HepG2 (cell line): ENCODE measurements around the gene STK24. TPM values are rescaled to one million over a fixed set of nuclear protein-coding genes. Genes with fewer than 3 reads are reported as not detected.

ENCODE experiments used
- ATAC-seq: fragments of 200-7000 bp; cut with Tn5 transposase; 3 replicates; pipeline ENCODE4 v1.9.1; 2020; ENCODE audit warnings: mild to moderate bottlenecking, moderate library complexity
- BruUV-seq: library from RNA; stranded (reverse); fragments of 400-500 nt; replicated peaks from 2 replicates; lab custom pipeline; 2021; lab: Mats Ljungman, UMichigan
- CTCF ChIA-PET: fragments of 300-600 bp; formaldehyde crosslinking; extraction: SDS; loops from one replicate; lab custom pipeline; 2021; ENCODE audit warnings: low total read pairs, inconsistent platforms, low intra/inter-chr PET ratio; lab: Yijun Ruan, JAX
- POLR2A ChIA-PET: fragments of 350-600 bp; sonication (Branson Sonifier 250); formaldehyde crosslinking; loops from one replicate; lab custom pipeline; 2020; ENCODE audit warnings: antibody characterized with exemption, inconsistent platforms; lab: Yijun Ruan, JAX
- DNase-seq: peaks from one replicate; pipeline ENCODE4 v3.0.0-alpha.2; 2015; ENCODE audit warnings: low spot score
- FAIRE-seq: peaks from 3 replicates; lab custom pipeline; 2011; peaks lifted over from hg19 to GRCh38; lab: Jason Lieb, UNC
- H2AFZ ChIP-seq: one replicate; pipeline ENCODE4 v1.6.1; 2011; ENCODE audit warnings: low read length, inconsistent platforms
- H3K27ac ChIP-seq: fragments of 300-600 bp; 3 replicates; pipeline ENCODE4 v1.8.0; 2011; ENCODE audit warnings: mixed run types, mild to moderate bottlenecking, mixed read lengths, low read length, inconsistent platforms; ENCODE audit not compliant: insufficient read depth; ENCODE audit errors: extremely low read length
- H3K27me3 ChIP-seq, 2 experiments: fragments of 200-600 bp in 1 of 2; 2 replicates in 1 of 2; 3 replicates in 1 of 2; pipeline versions ENCODE4 v1.6.0 to v1.8.0; 2011; ENCODE audit warnings: low read length in 2 of 2, mild to moderate bottlenecking in 2 of 2, moderate library complexity in 2 of 2, inconsistent platforms in 1 of 2; ENCODE audit not compliant: insufficient read depth in 2 of 2, control insufficient read depth in 1 of 2
- H3K36me3 ChIP-seq, 2 experiments: fragments of 200-600 bp in 1 of 2; replicated peaks in 1 of 2; 2 replicates in 1 of 2; 3 replicates in 1 of 2; pipeline versions ENCODE4 v1.5.1 to v1.8.0; 2011; ENCODE audit warnings: low read length in 2 of 2, inconsistent platforms in 1 of 2; ENCODE audit not compliant: insufficient read depth in 2 of 2, control insufficient read depth in 1 of 2
- H3K4me1 ChIP-seq: 2 replicates; pipeline ENCODE4 v1.5.1; 2012; ENCODE audit warnings: low read length, inconsistent platforms; ENCODE audit not compliant: insufficient read depth
- H3K4me2 ChIP-seq: 2 replicates; pipeline ENCODE4 v1.6.0; 2011; ENCODE audit warnings: low read depth, low read length, inconsistent platforms
- H3K4me3 ChIP-seq, 3 experiments: fragments of 200-600 bp in 1 of 3; sonication (generic), shearing (Covaris generic) in 1 of 3; replicated peaks in 1 of 3; 2 replicates each; pipeline ENCODE4 v1.5.1; 2011 to 2016; ENCODE audit warnings: low read length in 3 of 3, inconsistent platforms in 2 of 3, low read depth in 2 of 3, mild to moderate bottlenecking in 2 of 3, control low read depth in 1 of 3, mixed read lengths in 1 of 3; ENCODE audit not compliant: insufficient read depth in 1 of 3
- H3K79me2 ChIP-seq: one replicate; pipeline ENCODE4 v1.6.1; 2011; ENCODE audit warnings: low read length, inconsistent platforms; ENCODE audit not compliant: insufficient read depth
- H3K9ac ChIP-seq: 2 replicates; pipeline ENCODE4 v1.6.0; 2011; ENCODE audit warnings: mild to moderate bottlenecking, low read depth, low read length, inconsistent platforms; ENCODE audit not compliant: insufficient read depth
- H3K9me3 ChIP-seq: 2 replicates; pipeline ENCODE4 v1.5.1; 2012; ENCODE audit warnings: mild to moderate bottlenecking, low read length
- H4K20me1 ChIP-seq: 2 replicates; pipeline ENCODE4 v1.6.0; 2011; ENCODE audit warnings: inconsistent platforms, mild to moderate bottlenecking, low read length, moderate library complexity; ENCODE audit not compliant: insufficient read depth
- ADNP ChIP-seq: sonication (generic); formaldehyde crosslinking; IDR thresholded peaks from 2 replicates; pipeline ENCODE4 v1.4.0; 2020; ENCODE audit warnings: missing genetic modification reagents
- KLF6 ChIP-seq: IDR thresholded peaks from 2 replicates; pipeline ENCODE4 v1.8.0; 2016; ENCODE audit warnings: missing biosample characterization, missing genetic modification reagents
- REPIN1 ChIP-seq: sonication (generic); formaldehyde crosslinking; IDR thresholded peaks from 2 replicates; pipeline ENCODE4 v1.8.0; 2022; ENCODE audit warnings: missing genetic modification reagents, low read depth, mild to moderate bottlenecking, borderline replicate concordance
- SUZ12 ChIP-seq: fragments of 150-350 bp; IDR thresholded peaks from 2 replicates; pipeline ENCODE4 v1.6.1; 2014; ENCODE audit warnings: low read depth, low read length
- XBP1 ChIP-seq: sonication (generic); formaldehyde crosslinking; IDR thresholded peaks from 2 replicates; pipeline ENCODE4 v1.5.0; 2020; ENCODE audit warnings: missing genetic modification reagents
- ZBTB7B ChIP-seq: sonication (generic); formaldehyde crosslinking; IDR thresholded peaks from 2 replicates; pipeline ENCODE4 v1.4.0; 2020; ENCODE audit warnings: missing genetic modification reagents
- ZFP1 ChIP-seq: IDR thresholded peaks from 2 replicates; pipeline ENCODE4 v1.6.1; 2016
- WGBS: methylation state at CpG from one replicate; pipeline ENCODE4 v1.1.6; 2017; ENCODE audit warnings: low lambda C conversion rate; 5-methylcytosine and 5-hydroxymethylcytosine counted together
- in situ Hi-C: cut with HindIII; loops from 2 replicates; pipeline ENCODE4 v1.10.0; 2017; ENCODE audit warnings: low pct_unique_long_range_greater_than_20kb; ENCODE audit not compliant: extremely low pct_ligation_motif_present
- intact Hi-C: fragments of 100-400 bp; cut with micrococcal nuclease; formaldehyde crosslinking; loops from one replicate; pipeline ENCODE4 v1.10.0; 2022; ENCODE audit not compliant: unreplicated experiment
- polyA plus RNA-seq, 8 experiments: library from polyadenylated mRNA; depleted of rRNA in 3 of 8; stranded (reverse) in 7 of 8; unstranded in 1 of 8; fragments of >200 nt; fragmentation: Illumina TruSeq in 4 of 8; extraction: Trizol in 4 of 8; gene quantifications; 2 replicates each; pipeline versions ENCODE4 v1.2.1 to v1.2.3, GENCODE V29; 2011 to 2016; ENCODE audit warnings: low read depth in 4 of 8, missing spikeins in 1 of 8, mixed read lengths in 1 of 8; ENCODE audit not compliant: insufficient read depth in 1 of 8
- total RNA-seq, 5 experiments: library from RNA; depleted of rRNA; stranded (reverse); fragments of >200 nt; fragmentation: Illumina TruSeq; extraction: Trizol; gene quantifications; 2 replicates each; pipeline ENCODE4 v1.2.3, GENCODE V29; 2016; ENCODE audit warnings: low read depth in 1 of 5
- TF ChIP-seq, protein P1 (sequence below): sonication (generic); formaldehyde crosslinking; IDR thresholded peaks from 2 replicates; pipeline ENCODE4 v1.5.0; 2020; ENCODE audit warnings: mild to moderate bottlenecking, missing genetic modification reagents, borderline replicate concordance

The STK24 gene
- total and polyA plus RNA-seq, 2 of the 13 experiments (the other 11 are each of a cell fraction or from before 2014, with no cell fraction given), result 51.3 to 73.0 TPM

DNA sequence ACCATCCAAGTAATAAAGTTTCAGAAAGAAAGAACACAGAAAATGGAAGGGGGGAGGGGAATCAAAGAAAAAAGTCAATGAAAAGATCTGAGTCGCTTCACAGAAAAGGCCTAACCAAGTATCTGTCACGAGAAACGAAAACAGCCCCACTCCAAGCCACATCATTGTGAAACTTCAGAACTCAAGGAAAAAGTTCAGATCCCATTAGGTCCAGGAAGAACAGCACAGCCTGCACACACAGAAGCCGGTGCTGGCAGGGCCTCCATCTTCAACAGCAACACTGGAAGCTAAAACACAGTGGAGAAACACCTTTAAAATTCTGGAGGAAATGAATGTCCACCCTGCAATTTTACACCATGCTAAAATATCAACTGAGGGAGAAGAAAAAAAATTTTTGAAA is 8.0 kb downstream of the STK24 start:
- CTCF ChIA-PET, result no interaction called here
- Histone ChIP-seq H3K27me3 (no peaks in the 10 kb centered on the region), H3K4me3 (peak overlapping the region in 1 of 3 experiments; percentile 39; a peak in 1 of 6 replicates), H2AFZ (no peak overlapping the region), H3K79me2 (peaks cover 97% of the 10 kb centered on the region), H4K20me1 (peaks cover 67% of the 10 kb centered on the region), H3K4me2 (peak overlapping the region; percentile 86), H3K27ac (peak overlapping the region; percentile 71)
- ATAC-seq (no peak), DNase-seq (no peak)
- WGBS, result 70% methylated on average over 4 of the region's 4 CpGs
- in situ Hi-C loops (no loop called here), intact Hi-C loops (loop anchor here (2.0 kb wide), 1 partner anchor 84 kb away; no protein-coding TSS in a partner anchor)
- no peak for TF ChIP-seq ADNP
- no peak for TF ChIP-seq ZBTB7B (CRISPR knock-in tag)
- peak; percentile 51; the same call in 1 of the 2 replicates for TF ChIP-seq ZFP1
- no peak for TF ChIP-seq KLF6
- TF ChIP-seq XBP1, result no peak
- TF ChIP-seq SUZ12, result no peak
- TF ChIP-seq, protein P1, sequence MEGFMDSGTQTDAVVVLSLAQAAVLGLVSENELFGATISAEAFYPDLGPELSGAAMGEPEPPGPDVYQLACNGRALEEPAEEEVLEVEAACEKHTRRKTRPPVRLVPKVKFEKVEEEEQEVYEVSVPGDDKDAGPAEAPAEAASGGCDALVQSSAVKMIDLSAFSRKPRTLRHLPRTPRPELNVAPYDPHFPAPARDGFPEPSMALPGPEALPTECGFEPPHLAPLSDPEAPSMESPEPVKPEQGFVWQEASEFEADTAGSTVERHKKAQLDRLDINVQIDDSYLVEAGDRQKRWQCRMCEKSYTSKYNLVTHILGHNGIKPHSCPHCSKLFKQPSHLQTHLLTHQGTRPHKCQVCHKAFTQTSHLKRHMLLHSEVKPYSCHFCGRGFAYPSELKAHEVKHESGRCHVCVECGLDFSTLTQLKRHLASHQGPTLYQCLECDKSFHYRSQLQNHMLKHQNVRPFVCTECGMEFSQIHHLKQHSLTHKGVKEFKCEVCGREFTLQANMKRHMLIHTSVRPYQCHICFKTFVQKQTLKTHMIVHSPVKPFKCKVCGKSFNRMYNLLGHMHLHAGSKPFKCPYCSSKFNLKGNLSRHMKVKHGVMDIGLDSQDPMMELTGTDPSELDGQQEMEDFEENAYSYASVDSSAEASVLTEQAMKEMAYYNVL (CRISPR knock-in tag), result no peak
- no peak for TF ChIP-seq REPIN1 (CRISPR knock-in tag)
- TF ChIP-seq, all 625 proteins: peak for 1
- H3K9ac ChIP-seq, result no peak overlapping the region
- POLR2A ChIA-PET, result no interaction called here
- peaks cover 1 to 6% of the 10 kb centered on the region in 2 experiments; a peak in 3 of 5 replicates for H3K36me3 ChIP-seq
- H3K4me1 ChIP-seq, result peaks cover 98% of the 10 kb centered on the region
- BruUV-seq, result no TSS peak
- H3K9me3 ChIP-seq, result no peaks in the 10 kb centered on the region
- FAIRE-seq, result no peak
